ENCODE results near the gene PLCG1.

DNA sequence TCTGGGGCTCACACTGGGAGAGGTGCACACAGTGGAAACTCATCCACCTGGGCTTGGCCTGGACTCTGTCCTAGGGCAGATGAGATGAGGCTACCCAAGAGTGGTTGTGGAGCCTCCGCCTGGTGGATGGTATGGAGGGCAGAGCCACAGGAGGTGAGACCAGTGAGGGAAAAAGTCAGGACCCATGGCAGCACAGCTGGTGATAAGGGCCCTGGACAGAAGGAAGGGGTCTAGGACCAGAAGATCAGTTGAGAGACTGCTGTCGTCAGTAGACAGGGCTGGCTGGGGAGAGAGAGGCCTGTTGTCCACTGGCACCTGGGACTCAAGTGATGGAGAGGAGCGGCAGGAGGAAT, 29.8 kb downstream of the PLCG1 start:
- TF ChIP-seq, protein P1, sequence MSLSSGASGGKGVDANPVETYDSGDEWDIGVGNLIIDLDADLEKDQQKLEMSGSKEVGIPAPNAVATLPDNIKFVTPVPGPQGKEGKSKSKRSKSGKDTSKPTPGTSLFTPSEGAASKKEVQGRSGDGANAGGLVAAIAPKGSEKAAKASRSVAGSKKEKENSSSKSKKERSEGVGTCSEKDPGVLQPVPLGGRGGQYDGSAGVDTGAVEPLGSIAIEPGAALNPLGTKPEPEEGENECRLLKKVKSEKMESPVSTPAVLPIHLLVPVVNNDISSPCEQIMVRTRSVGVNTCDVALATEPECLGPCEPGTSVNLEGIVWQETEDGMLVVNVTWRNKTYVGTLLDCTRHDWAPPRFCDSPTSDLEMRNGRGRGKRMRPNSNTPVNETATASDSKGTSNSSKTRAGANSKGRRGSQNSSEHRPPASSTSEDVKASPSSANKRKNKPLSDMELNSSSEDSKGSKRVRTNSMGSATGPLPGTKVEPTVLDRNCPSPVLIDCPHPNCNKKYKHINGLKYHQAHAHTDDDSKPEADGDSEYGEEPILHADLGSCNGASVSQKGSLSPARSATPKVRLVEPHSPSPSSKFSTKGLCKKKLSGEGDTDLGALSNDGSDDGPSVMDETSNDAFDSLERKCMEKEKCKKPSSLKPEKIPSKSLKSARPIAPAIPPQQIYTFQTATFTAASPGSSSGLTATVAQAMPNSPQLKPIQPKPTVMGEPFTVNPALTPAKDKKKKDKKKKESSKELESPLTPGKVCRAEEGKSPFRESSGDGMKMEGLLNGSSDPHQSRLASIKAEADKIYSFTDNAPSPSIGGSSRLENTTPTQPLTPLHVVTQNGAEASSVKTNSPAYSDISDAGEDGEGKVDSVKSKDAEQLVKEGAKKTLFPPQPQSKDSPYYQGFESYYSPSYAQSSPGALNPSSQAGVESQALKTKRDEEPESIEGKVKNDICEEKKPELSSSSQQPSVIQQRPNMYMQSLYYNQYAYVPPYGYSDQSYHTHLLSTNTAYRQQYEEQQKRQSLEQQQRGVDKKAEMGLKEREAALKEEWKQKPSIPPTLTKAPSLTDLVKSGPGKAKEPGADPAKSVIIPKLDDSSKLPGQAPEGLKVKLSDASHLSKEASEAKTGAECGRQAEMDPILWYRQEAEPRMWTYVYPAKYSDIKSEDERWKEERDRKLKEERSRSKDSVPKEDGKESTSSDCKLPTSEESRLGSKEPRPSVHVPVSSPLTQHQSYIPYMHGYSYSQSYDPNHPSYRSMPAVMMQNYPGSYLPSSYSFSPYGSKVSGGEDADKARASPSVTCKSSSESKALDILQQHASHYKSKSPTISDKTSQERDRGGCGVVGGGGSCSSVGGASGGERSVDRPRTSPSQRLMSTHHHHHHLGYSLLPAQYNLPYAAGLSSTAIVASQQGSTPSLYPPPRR (CRISPR knock-in tag; IDR thresholded peaks at IDR 0.05; ENCODE audit: borderline replicate concordance): no peak
- TF ChIP-seq FOXJ3 (CRISPR knock-in tag; IDR thresholded peaks at IDR 0.05): no peak
- TF ChIP-seq, protein P2, sequence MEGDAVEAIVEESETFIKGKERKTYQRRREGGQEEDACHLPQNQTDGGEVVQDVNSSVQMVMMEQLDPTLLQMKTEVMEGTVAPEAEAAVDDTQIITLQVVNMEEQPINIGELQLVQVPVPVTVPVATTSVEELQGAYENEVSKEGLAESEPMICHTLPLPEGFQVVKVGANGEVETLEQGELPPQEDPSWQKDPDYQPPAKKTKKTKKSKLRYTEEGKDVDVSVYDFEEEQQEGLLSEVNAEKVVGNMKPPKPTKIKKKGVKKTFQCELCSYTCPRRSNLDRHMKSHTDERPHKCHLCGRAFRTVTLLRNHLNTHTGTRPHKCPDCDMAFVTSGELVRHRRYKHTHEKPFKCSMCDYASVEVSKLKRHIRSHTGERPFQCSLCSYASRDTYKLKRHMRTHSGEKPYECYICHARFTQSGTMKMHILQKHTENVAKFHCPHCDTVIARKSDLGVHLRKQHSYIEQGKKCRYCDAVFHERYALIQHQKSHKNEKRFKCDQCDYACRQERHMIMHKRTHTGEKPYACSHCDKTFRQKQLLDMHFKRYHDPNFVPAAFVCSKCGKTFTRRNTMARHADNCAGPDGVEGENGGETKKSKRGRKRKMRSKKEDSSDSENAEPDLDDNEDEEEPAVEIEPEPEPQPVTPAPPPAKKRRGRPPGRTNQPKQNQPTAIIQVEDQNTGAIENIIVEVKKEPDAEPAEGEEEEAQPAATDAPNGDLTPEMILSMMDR (IDR thresholded peaks at IDR 0.05 in 2 of 3, conservative IDR thresholded peaks at IDR 0.05 in 1 of 3; ENCODE audit: insufficient read depth in 2 of 3, low read depth in 1 of 3, low read length in 3 of 3): no peak
- no peak for TF ChIP-seq REST (IDR thresholded peaks at IDR 0.05; ENCODE audit: borderline replicate concordance)
- TF ChIP-seq REST (CRISPR knock-in tag; IDR thresholded peaks at IDR 0.05; ENCODE audit: low read depth): no peak
- no peak for TF ChIP-seq MNT (conservative IDR thresholded peaks at IDR 0.05)
- TF ChIP-seq ARID3B (CRISPR knock-in tag; IDR thresholded peaks at IDR 0.05; ENCODE audit: borderline replicate concordance): no peak
- no peak for TF ChIP-seq ELF1 (tag; IDR thresholded peaks at IDR 0.05)
- no peak for TF ChIP-seq BDP1 (IDR thresholded peaks at IDR 0.05; ENCODE audit: insufficient read depth, insufficient read length)
- no peak for TF ChIP-seq EZH2 (IDR thresholded peaks at IDR 0.05; ENCODE audit: borderline replicate concordance, low read depth, low read length)
- TF ChIP-seq ZNF644 (tag; IDR thresholded peaks at IDR 0.05; ENCODE audit: low read depth): no peak
